PC-3 (cell line): ENCODE data around the gene TANGO2. TPM values are rescaled to one million over a fixed set of nuclear protein-coding genes. Genes with fewer than 3 reads are reported as not detected.

Experiments
- ATAC-seq: fragments of 200-7000 bp; cut with Tn5 transposase; 2 replicates; pipeline ENCODE4 v1.9.1; 2020; ENCODE audit warnings: mild to moderate bottlenecking, moderate library complexity
- BruUV-seq: library from RNA; stranded (reverse); fragments of 400-500 nt; replicated peaks from 2 replicates; lab custom pipeline; 2021; lab: Mats Ljungman, UMichigan
- CTCF ChIA-PET: fragments of 300-600 bp; sonication (Branson Sonifier 250); formaldehyde crosslinking; loops from one replicate; lab custom pipeline; 2022; ENCODE audit warnings: antibody characterized with exemption; lab: Charles Lee
- POLR2A ChIA-PET: fragments of 300-600 bp; sonication (Branson Sonifier 250); formaldehyde crosslinking; loops from one replicate; lab custom pipeline; 2022; ENCODE audit warnings: antibody characterized with exemption; ENCODE audit not compliant: unreplicated experiment; lab: Charles Lee
- DNase-seq: peaks from one replicate; pipeline ENCODE4 v3.0.0-alpha.2; 2015
- H2AFZ ChIP-seq: fragments of 300-600 bp; sonication (generic); 2 replicates; pipeline ENCODE4 v1.6.0; 2016; ENCODE audit warnings: antibody characterized with exemption, low read length
- H3F3A ChIP-seq: fragments of 300-600 bp; sonication (generic); one replicate; pipeline ENCODE4 v1.6.0; 2017; ENCODE audit warnings: antibody characterized with exemption, low read length, control low read depth, mild to moderate bottlenecking; ENCODE audit not compliant: unreplicated experiment
- H3K27ac ChIP-seq: fragments of 300-600 bp; sonication (generic); 2 replicates; pipeline ENCODE4 v1.5.1; 2016; ENCODE audit warnings: mild to moderate bottlenecking, low read length
- H3K27me3 ChIP-seq: fragments of 300-600 bp; sonication (generic); 2 replicates; pipeline ENCODE4 v1.6.1; 2016; ENCODE audit warnings: low read length, mixed read lengths
- H3K36me3 ChIP-seq: fragments of 300-600 bp; sonication (generic); 2 replicates; pipeline ENCODE4 v1.6.1; 2016; ENCODE audit warnings: low read depth, mixed run types, low read length, mixed read lengths
- H3K4me1 ChIP-seq: fragments of 300-600 bp; sonication (generic); 2 replicates; pipeline ENCODE4 v1.5.1; 2016; ENCODE audit warnings: low read length; ENCODE audit not compliant: insufficient read depth
- H3K4me2 ChIP-seq: fragments of 300-600 bp; sonication (generic); 2 replicates; pipeline ENCODE4 v1.6.0; 2016; ENCODE audit warnings: low read length
- H3K4me3 ChIP-seq: fragments of 300-600 bp; sonication (generic); 2 replicates; pipeline ENCODE4 v1.5.1; 2016; ENCODE audit warnings: mild to moderate bottlenecking, low read length, mixed read lengths
- H3K79me2 ChIP-seq: fragments of 300-600 bp; sonication (generic); 2 replicates; pipeline ENCODE4 v1.6.1; 2017; ENCODE audit warnings: low read length, mixed read lengths
- H3K9ac ChIP-seq: fragments of 300-600 bp; sonication (generic); 2 replicates; pipeline ENCODE4 v1.6.0; 2016; ENCODE audit warnings: mild to moderate bottlenecking, low read length
- H3K9me2 ChIP-seq: fragments of 300-600 bp; sonication (generic); replicated peaks from 2 replicates; pipeline ENCODE4 v1.6.1; 2016; ENCODE audit warnings: mixed run types, low read length, mixed read lengths
- H3K9me3 ChIP-seq: fragments of 300-600 bp; sonication (generic); 2 replicates; pipeline ENCODE4 v1.6.1; 2016; ENCODE audit warnings: low read length, mixed read lengths
- H4K20me1 ChIP-seq: fragments of 300-600 bp; sonication (generic); 2 replicates; pipeline ENCODE4 v1.6.1; 2016; ENCODE audit warnings: low read length, mixed read lengths
- CTCF ChIP-seq: fragments of 300-600 bp; sonication (generic); conservative IDR thresholded peaks from 2 replicates; pipeline ENCODE4 v1.5.1; 2017; ENCODE audit warnings: antibody characterized with exemption, low read depth, mild to moderate bottlenecking, low read length
- EZH2 ChIP-seq: fragments of 300-600 bp; sonication (generic); IDR thresholded peaks from one replicate; pipeline ENCODE4 v1.6.1; 2017; ENCODE audit warnings: antibody characterized with exemption, mild to moderate bottlenecking, low read length; ENCODE audit not compliant: unreplicated experiment
- EZH2phosphoT487 ChIP-seq: fragments of 300-600 bp; sonication (generic); IDR thresholded peaks from 2 replicates; pipeline ENCODE4 v1.6.1; 2018; ENCODE audit warnings: mild to moderate bottlenecking, antibody characterized with exemption, low read length, borderline replicate concordance
- intact Hi-C: fragments of 100-400 bp; cut with micrococcal nuclease; formaldehyde crosslinking; loops from 2 replicates; pipeline ENCODE4 v1.9.0; 2023
- total RNA-seq: library from RNA; depleted of rRNA; stranded (reverse); fragments of >200 nt; gene quantifications from 2 replicates; pipeline ENCODE4 v1.2.3, GENCODE V29; 2014

The TANGO2 gene
- total RNA-seq, 1 experiment from 2014 or later: 23.5 TPM

- TF ChIP-seq EZH2 (no peak), EZH2phosphoT487 (no peak), CTCF (no peak)
- H3K9me3 ChIP-seq: no peaks in the 10 kb centered on the region
- ChIA-PET POLR2A (no interaction called here), CTCF (no interaction called here)
- no TSS peak for BruUV-seq
- no peak overlapping the region for H3K27ac ChIP-seq
- H4K20me1 ChIP-seq: no peaks in the 10 kb centered on the region
- intact Hi-C loops: no loop called here
- H3K4me3 ChIP-seq: no peak overlapping the region
- no peaks in the 10 kb centered on the region for H3K4me1 ChIP-seq
- H3K9ac ChIP-seq: no peak overlapping the region
- H3K4me2 ChIP-seq: no peak overlapping the region
- no peak for DNase-seq
- ATAC-seq: no peak
- H3K27me3 ChIP-seq: no peaks in the 10 kb centered on the region
- no peaks in the 10 kb centered on the region; the same call in 1 of the 2 replicates for H3K36me3 ChIP-seq
- no peaks in the 10 kb centered on the region for H3F3A ChIP-seq
- no peak overlapping the region for H2AFZ ChIP-seq
- no peaks in the 10 kb centered on the region for H3K9me2 ChIP-seq
- H3K79me2 ChIP-seq: no peaks in the 10 kb centered on the region
Observed at GRCh38 chr22:20035375-20036083, 14.6 kb downstream of the TANGO2 start.

- Histone ChIP-seq H3K4me3 (no peak overlapping the region), H2AFZ (no peak overlapping the region), H3K9me3 (no peaks in the 10 kb centered on the region), H4K20me1 (no peaks in the 10 kb centered on the region), H3K9ac (no peak overlapping the region), H3K9me2 (no peaks in the 10 kb centered on the region), H3K4me2 (no peak overlapping the region), H3K27me3 (no peaks in the 10 kb centered on the region), H3K4me1 (no peaks in the 10 kb centered on the region), H3F3A (no peaks in the 10 kb centered on the region), H3K36me3 (no peaks in the 10 kb centered on the region; the same call in 1 of the 2 replicates), H3K27ac (no peak overlapping the region), H3K79me2 (no peaks in the 10 kb centered on the region)
- BruUV-seq: no TSS peak
- ATAC-seq (no peak), DNase-seq (no peak)
- POLR2A ChIA-PET: no interaction called here
- no peak for TF ChIP-seq EZH2
- no peak for TF ChIP-seq CTCF
- no peak for TF ChIP-seq EZH2phosphoT487
- intact Hi-C loops: no loop called here
- CTCF ChIA-PET: no interaction called here
Observed at GRCh38 chr22:20036084-20036482, 15.2 kb downstream of the TANGO2 start.

GRCh38 chr22:20036535-20037392 is 15.9 kb downstream of the TANGO2 start:
- no peak for DNase-seq
- H3K4me3 ChIP-seq: no peak overlapping the region
- no peak overlapping the region for H3K27ac ChIP-seq
- CTCF ChIA-PET: no interaction called here
- TF ChIP-seq EZH2 (no peak), EZH2phosphoT487 (no peak), CTCF (no peak)
- no peaks in the 10 kb centered on the region for H3K9me3 ChIP-seq
- no peaks in the 10 kb centered on the region for H4K20me1 ChIP-seq
- H3K9ac ChIP-seq: no peak overlapping the region
- ATAC-seq: no peak
- no peaks in the 10 kb centered on the region for H3K9me2 ChIP-seq
- no peaks in the 10 kb centered on the region for H3K4me1 ChIP-seq
- H3K79me2 ChIP-seq: no peaks in the 10 kb centered on the region
- no peak overlapping the region for H2AFZ ChIP-seq
- no peaks in the 10 kb centered on the region; the same call in 1 of the 2 replicates for H3K36me3 ChIP-seq
- no TSS peak for BruUV-seq
- H3K4me2 ChIP-seq: no peak overlapping the region
- no peaks in the 10 kb centered on the region for H3K27me3 ChIP-seq
- no peaks in the 10 kb centered on the region for H3F3A ChIP-seq
- intact Hi-C loops: no loop called here
- POLR2A ChIA-PET: no interaction called here
